NCI-H1930 (cell line): ENCODE measurements around the gene ACSL5.
"Not testable (repeated sequence)": the region's sequence is repeated elsewhere in the genome, so short reads cannot be mapped to it uniquely, and the experiment has no call there.

Experiments used
- DNase-seq, 2 experiments: peaks; one replicate each; lab custom pipeline; 2025; lab: John Stamatoyannopoulos, UW

ACSL5 gene

DNA sequence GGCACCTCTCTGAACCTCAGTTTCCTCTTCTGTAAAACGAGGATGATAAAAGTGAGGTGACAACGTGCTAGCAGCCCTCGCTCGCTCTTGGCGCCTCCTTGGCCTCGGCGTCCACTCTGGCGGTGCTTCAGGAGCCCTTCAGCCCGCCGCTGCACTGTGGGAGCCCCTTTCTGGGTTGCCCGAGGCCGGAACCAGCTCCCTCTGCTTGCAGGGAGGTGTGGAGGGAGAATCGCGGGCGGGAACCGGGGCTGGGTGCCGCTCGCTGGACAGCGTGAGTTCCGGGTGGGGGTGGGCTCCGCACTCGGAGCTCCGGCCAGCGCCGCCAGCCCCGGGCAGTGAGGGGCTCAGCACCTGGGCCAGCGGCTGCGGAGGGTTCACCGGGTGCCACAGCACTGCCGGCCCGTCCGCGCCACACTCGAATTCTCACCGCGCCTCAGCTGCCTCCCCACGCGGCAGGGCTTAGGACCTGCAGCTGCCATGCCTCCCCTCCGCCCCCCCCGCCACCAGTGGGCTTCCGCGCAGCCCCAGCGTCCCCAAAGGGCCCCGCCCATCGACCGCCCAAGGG is 24.3 kb upstream of the ACSL5 start:
- no peak for DNase-seq

DNA sequence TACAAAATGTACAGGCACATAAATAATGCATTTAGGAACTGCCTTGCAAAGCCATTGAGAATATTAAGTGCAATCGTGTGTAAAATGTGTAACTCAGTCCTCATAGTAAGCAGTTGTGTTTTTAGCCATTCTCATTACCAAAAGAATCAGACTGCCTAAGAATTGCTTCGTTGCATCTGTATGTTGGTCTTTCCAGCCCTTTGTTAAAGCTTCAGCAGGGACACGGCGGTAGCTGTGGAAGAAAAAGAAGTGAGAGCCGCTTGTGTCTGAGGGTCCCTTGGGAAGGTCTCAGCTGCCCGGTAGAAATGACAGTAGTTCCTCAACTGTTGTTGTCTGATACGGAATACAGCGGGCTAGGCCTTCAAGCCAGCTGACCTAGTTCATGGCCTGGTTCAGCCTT is 22.8 kb upstream of the ACSL5 start:
- no peak for DNase-seq

DNA sequence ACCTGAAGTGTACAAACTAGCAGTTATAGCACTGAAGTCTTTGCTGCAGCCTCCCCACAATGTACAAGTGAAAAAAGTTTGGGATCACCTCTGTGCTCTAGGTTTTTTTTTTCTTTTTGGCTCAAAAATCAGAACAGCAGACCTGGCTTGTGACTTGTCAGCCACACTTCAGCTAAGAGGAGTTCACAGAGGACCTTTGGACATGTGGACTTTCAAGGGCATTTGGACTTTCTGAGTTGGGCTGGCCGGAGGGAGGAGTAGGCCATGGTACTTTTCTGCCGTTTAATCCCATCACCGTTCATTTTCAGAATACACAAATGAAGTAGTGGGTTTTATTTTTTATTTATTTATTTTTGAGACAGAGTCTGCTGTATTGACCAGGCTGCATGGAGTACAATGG is 21.9 kb upstream of the ACSL5 start:
- no peak for DNase-seq

DNA sequence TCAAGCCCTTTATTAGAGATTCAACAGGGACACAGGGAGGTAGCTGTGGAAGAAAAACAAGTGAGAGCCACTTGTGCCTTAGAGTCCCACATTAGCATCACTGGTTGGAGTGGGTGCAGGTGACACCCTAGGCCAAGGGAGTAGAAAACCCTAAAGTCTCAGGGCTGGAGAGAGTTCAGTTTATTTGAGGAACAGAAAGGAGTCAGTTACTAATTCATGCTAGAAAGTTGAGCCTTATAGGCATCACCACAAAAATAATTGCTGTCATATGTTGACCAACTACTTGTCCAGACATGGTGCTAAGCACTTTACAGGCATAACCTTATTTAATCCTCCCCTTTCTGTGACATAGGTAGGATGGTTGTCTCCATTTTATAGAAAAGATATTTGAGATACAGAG is 20.9 kb upstream of the ACSL5 start:
- DNase-seq: no peak

DNA sequence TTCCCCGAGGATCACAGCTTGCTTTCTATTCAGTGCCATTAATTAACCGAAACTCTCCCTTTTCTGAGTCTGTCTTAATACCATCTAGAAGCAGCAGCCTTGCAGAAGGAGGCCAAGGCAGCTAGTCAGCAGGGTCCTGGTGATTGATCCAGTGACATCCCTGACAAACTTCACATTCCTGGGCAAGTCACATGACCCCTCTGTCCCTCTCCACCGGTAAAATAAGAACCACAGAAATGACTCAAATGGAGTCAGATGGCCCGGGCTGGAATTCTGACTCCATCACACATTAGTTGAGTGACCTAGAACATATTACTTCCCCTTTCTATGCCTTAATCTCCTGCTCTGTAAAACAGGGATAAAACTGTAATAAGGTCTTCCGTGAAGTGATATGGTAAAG is 17.2 kb upstream of the ACSL5 start:
- DNase-seq: no peak

DNA sequence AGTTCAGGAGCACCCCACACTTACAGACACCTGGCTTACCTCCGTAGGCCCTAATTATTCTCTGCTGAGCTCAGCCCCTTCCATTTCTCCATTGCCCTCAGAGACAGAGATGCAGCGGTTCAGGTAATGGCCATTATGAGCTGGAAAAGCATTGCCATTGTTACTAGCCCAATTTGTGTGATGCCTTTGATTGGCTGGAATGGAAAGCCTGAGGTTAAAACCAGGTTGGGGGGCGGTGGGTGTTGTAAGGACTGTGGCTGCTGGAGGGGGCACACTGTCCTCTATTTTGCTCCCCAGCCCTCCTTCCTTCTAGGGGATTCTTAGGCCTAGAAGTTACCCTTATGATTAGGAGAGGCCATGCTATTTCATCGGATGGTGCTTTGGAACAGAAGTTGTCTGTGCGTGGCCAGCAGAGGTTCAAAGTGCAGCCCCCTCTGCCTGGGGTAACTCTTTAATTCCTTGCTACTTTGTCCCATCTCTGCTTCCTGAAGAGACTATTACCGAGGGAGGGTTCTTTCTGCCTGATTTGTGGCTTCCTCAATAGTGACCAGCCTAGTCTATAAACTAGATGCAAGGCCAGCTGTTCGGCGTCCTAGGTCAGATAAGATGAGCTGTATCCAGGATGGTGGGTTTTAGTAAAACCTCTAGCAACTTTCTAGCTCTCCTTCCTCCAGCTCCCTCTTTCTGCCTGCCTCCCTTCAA is 14.2 kb upstream of the ACSL5 start:
- DNase-seq: no peak

DNA sequence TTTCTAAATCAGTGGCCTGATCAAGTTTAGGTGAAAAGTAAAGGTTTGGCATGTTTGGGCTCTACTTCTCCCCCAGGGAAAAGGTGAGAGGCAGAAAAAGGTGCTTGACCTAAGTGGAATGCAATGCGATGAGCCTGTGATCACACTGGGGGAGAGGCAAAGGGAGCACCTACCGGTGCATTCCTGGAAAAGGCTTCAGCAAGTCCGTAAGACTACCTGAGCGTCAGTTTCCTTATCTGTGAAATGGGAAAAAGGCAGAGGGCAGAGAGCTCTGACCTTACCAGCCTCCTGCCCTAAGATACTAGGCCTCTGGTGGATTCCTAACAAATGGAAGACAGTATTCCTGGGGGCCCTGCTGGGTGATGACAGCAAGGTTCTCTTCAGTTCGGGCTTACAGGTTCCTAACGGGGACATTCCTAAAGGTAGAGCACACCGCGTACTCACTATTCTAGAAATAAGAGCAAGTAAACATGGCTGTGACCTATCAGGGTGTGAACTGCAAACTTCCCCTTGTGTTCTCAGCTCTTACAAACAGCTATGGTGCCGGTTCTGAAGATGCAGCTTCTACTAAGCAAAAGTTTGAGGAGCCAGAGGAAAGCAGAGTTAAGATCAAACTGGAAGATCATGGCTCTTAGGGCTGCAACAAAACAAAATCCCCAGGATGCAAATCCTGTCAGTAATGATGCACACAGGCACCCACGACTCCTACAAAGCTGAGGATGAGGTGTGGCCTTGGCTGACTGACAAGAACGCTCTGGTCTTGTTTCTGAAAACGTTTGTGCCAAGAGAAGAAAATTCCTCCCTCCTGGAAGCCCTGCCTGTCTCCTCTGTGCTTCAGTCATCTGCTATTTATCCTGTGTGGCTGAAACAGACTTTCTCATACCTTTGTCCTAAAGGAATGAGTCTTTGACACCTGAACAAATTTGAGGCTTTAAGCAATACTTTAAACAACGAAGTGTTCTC is 13.3 kb upstream of the ACSL5 start:
- DNase-seq: no peak

DNA sequence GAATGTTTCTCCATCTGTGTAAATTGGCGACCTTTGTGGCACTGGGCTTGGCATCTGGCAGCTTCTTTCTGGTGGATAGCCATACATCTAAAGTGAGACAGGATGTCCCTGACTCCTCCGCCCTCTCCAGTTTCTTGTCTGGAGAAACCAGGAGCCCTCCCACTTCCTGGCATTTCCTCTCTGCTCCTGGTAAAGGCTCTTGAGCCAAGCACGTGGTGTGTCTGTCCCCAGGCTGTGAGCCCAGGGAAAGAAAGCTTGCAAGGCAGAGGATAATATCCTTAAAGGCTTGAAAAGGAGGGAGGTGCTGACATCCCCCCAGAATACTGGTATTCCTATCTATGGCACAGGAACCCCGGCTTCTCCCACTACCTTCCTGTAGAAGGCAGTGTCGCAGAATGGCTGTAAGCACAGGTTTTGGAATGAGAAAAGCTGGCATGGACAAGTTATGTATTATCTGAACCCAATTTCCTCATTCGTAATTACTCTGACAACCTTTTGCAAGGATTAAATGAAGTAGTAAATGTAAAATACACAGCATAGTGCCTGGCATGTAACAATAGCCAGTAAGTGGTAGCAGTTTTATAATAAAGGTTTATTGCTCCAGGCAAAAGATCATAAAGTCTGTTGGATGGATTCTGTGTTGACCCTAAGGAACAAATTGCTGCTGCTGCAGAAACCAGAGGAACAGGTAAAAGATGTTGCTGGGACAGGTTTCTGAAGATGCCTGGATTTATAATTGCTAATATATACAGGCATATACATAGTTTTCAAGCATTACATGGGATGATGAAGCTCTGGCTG is 11.8 kb upstream of the ACSL5 start:
- DNase-seq: no peak

DNA sequence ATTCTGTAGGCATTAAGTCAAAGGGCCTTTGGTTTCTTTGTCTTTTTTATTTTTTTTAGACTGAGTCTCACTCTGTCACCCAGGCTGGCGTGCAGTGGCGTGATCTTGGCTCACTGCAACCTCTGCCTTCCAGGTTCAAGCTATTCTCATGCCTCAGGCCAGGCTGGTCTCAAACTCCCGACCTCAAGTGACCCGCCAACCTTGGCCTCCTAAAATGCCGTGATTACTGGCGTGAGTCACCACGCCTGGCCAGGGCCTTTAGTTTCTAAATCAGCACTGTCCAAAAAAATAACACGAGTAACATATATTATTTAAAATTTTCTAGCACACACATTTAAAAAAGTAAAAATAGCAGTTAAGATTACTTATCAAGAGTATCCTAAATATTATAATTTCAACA is 11.1 kb upstream of the ACSL5 start:
- DNase-seq: no peak

DNA sequence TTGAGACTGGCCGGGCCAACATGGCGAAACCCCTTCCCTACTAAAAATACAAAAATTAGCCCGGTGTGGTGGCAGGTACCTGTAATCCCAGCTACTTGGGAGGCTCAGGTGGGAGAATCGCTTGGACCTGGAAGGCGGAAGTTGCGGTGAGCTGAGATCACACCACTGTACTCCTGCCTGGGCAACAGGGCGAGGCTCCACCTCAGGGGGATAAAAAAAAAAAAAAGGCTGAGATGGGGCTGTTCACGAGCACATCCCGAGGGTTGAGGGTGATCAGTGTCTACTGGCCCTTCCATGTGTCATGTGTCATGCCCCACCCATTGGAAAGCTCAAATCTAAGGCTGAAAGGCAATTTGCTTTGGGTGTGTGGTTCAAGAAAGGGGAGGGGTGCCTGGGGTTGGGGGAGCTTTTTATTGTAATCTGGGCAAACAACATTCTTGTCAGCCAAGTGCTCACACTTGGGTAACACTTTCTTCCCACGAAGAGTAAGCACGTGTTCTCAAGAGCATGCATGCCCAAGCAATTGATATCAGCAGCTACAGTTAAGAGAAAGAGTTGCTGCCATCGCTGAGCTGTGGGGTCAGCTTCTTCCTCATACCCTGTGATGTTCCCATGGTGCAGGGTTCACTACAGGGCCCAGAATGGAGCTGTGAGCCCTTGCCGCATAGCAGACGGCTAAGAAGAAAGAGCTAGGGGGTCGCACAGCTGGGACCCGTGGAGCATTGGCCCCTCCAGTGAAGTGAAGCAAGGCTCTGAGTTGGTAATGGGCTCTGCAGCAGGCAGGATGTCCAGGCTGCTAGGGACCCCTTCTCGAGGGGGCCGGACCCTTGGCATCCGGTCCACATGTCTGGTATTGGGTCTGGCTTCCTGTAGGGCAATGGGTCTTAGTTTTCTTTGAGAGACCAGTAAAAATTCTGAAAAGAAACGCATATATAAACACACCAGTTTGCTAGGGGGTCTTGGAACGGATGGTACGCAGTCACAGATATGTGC is 9.9 kb upstream of the ACSL5 start:
- DNase-seq: no peak

DNA sequence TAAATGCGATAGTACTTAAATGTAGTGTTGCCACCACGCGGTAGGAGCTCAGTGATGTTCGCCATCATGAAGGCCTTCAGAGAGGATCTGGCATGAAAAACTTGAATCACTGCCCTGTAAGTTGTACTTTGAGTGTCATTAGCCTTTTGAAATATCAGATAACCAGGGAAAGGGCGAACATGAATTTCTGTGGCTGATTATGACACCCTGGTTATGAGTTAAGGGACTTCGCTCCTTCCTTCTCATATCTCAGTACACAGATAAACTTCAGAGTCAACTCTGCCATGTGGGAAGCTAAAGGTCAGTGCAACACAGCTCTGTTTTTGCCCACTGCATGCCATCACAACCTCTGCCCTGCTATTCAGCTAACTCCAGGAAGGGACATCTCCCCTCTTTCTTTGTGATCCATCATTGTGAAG is 8.9 kb upstream of the ACSL5 start:
- DNase-seq: no peak

DNA sequence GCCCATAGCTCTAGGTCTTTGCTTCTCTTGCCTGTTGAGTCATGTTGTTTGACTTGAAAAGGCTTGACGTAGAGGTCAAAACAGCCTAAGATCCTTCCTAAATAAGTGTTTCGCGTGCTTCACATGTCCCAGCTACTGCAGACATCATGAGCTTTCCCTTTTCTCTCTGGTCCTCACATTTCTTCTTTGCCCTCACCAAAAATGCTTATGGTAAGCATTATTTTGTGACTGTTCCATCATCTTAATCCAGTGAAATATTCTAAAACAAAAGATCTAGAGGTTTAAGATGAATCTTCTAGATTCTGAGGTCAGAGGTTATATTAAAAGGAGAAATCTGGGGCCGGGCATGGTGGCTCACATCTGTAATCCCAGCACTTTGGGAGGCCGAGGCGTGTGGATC is 8.5 kb upstream of the ACSL5 start:
- no peak for DNase-seq

DNA sequence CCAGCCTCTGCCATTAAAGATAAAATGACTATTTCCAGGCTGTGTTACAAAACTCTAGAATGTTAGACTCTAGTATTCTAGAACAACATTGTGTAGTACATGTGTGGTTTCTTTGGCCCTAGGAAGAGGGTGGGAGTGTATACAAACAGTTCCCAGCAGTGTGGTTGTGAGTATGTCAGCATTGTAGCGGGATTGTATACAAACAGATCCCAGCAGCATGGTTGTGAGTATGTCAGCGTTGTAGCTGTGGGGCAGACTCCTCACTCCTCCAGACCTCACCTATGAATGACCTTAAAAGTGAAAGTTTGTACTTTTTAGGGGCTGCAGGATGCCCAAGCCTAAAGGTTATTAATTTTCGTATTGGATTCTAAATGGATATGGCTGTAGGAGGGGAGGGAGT is 6.9 kb upstream of the ACSL5 start:
- no peak for DNase-seq

DNA sequence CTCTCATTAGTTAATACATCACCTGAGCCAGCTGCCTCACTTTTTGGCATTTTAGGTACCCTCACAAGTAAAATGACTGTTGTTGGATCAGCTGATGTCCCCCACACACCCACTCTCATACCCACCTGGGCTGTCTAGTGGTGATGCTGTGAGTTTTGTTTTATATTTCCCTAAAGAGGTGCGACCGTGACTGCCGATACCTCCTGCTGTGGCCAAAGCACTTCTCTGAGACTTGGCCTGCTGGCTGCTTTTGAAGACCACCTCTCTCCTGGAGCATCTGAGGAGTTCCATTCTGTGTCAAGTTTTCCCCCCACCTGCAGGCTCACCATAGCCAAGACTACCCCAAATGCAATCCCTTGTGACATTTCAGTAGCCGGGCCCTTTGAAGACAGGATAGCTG is 6.4 kb upstream of the ACSL5 start:
- DNase-seq: no peak

DNA sequence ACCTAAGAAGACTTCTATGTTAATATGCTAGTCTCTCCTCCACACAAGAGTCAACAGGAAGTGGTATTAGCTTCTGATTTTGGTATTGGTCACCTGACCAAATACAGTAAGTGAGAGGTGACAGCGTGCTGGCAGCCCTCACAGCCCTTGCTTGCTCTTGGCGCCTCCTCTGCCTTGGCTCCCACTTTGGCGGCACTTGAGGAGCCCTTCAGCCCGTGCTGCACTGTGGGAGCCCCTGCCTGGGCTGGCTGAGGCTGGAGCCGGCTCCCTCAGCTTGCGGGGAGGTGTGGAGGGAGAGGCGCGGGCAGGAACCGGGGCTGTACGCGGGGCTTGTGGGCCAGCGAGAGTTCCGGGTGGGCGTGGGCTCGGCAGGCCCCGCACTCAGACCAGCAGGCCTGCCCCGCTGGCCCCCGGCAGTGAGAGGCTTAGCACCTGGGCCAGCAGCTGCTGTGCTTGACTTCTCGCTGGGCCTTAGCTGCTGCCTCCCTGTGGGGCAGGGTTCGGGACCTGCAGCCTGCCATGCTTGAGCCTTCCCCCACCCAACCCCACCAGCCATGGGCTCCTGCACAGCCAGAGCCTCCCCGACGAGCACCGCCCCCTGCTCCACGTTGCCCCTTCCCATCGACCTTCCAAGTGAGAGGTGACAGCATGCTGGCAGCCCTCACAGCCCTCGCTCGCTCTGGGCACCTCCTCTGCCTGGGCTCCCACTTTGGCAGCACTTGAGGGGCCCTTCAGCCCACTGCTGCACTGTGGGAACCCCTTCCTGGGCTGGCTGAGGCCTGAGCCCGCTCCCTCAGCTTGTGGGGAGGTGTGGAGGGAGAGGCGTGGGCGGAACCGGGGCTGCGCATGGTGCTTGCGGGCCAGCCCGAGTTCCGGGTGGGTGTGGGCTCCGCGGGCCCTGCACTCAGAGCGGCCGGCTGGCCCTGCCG is 4.2 kb upstream of the ACSL5 start:
- no peak for DNase-seq

DNA sequence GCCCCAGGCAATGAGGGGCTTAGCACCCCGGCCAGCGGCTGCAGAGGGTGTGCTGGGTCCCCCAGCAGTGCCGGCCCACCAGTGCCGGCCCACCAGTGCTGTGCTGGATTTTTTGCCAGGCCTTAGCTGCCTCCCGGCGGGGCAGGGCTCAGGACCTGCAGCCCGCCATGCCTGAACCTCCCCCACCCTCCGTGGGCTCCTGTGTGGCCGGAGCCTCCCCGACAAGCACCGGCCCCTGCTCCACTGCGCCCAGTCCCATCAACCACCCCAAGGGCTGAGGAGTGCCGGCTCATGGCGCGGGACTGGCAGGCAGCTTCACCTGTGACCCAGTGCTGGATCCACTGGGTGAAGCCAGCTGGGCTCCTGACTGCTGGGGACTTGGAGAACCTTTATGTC is 3.5 kb upstream of the ACSL5 start:
- no peak for DNase-seq

DNA sequence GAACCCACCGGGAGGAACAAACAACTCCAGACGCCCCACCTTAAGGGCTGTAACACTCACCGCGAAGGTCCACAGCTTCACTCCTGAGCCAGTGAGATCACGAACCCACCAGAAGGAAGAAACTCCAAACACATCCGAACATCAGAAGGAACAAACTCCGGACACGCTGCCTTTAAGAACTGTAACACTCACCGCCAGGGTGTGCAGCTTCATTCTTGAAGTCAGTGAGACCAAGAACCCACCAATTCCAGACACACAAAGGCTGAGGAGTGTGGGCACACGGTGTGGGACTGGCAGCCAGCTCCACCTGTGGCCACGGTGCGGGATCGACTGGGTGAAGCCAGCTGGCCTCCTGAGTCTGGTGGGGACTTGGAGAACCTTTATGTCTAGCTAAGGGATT is 2.6 kb upstream of the ACSL5 start:
- not testable (repeated sequence) for DNase-seq

DNA sequence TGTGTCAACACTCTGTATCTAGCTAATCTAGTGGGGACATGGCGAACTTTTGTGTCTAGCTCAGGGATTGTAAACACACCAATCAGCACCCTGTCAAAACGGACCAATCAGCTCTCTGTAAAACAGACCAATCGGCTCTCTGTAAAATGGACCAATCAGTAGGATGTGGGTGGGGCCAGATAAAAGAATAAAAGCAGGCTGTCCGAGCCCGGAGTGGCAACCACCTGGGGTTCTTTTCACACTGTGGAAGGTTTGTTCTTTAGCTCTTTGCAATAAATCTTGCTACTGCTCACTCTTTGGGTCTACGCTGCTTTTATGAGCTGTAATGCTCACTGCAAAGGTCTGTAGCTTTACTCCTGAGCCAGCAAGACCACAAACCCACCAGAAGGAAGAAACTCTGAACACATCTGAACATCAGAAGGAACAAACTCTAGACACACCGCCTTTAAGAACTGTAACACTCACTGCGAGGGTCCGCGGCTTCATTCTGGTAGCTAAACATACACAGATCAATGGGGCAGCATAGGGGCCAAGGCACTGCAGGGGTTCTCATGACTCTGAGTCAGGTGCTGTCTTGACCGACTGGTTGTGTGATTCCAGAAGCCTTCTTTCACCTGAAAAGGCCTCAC is 1.6 kb upstream of the ACSL5 start:
- not testable (repeated sequence) for DNase-seq
